ENCODE data around the gene PRDM10.

DNA sequence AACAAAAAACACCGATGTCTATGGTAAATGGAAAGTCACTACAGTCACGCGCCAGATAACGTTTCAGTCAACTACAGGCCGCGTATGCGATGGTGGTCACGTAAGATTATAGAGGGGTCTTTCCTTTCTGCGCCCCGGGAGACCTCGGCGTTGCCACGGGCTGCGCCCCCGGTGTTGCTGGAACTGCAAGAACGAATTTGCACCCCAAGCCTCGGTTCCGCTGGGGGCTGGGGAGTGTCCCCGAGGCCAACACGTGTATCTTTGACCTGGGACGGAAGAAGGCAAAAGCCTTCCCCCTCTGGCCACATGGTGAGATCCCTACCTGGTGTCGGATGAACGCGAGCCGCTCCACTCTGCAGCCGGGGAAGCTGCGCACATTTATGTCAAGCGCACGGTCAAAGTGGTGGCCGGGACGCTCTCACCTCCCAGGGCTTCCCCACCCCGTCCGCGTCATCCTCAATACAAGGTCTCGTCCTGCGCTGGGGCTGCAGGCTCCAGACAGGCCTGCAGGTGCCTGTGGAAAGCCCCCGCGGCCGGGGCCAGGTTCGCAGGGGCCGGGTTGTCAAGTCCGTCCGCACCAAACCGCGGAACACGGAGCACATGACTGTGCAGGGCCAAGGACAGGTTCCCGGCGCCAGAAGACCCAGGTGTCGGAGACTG is 37.8 kb upstream of the PRDM10 start:
- TF ChIP-seq POLR2A (IDR thresholded peaks at IDR 0.05; ENCODE audit: low read depth) (no peak), POLR2AphosphoS5 (IDR thresholded peaks at IDR 0.05) (no peak), EP300 (IDR thresholded peaks at IDR 0.05) (no peak)
- TF ChIP-seq, protein P1, sequence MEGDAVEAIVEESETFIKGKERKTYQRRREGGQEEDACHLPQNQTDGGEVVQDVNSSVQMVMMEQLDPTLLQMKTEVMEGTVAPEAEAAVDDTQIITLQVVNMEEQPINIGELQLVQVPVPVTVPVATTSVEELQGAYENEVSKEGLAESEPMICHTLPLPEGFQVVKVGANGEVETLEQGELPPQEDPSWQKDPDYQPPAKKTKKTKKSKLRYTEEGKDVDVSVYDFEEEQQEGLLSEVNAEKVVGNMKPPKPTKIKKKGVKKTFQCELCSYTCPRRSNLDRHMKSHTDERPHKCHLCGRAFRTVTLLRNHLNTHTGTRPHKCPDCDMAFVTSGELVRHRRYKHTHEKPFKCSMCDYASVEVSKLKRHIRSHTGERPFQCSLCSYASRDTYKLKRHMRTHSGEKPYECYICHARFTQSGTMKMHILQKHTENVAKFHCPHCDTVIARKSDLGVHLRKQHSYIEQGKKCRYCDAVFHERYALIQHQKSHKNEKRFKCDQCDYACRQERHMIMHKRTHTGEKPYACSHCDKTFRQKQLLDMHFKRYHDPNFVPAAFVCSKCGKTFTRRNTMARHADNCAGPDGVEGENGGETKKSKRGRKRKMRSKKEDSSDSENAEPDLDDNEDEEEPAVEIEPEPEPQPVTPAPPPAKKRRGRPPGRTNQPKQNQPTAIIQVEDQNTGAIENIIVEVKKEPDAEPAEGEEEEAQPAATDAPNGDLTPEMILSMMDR (IDR thresholded peaks at IDR 0.05), result no peak
